ENCODE data around the gene ZNF653. TPM values are rescaled to one million over a fixed set of nuclear protein-coding genes. Genes with fewer than 3 reads are reported as not detected.

Gene ZNF653
- total RNA-seq, 2 experiments from 2014 or later = 7.4 to 7.5 TPM

DNA sequence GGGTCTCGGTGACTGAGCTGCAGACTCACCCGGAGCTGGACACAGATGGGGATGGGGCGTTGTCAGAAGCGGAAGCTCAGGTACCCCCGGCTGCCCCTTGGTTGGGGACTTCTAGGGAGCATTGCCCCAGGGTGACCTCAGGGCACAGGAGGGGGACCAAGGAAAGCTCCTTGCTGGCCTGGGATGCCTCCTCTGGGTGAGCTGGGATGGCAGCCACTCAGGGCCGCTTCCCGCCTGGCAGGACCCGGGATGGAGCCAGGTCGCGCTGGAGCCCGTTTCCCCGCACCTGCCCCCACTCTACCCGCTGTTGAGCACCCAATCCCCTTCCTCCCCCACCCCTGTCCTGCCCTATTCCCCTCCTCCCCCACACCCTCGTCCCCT, 59.4 kb downstream of the ZNF653 start:
- no peaks in the 10 kb centered on the region for H3K4me1 Mint-ChIP-seq (ENCODE audit: low read depth)
- TF ChIP-seq, protein P1, sequence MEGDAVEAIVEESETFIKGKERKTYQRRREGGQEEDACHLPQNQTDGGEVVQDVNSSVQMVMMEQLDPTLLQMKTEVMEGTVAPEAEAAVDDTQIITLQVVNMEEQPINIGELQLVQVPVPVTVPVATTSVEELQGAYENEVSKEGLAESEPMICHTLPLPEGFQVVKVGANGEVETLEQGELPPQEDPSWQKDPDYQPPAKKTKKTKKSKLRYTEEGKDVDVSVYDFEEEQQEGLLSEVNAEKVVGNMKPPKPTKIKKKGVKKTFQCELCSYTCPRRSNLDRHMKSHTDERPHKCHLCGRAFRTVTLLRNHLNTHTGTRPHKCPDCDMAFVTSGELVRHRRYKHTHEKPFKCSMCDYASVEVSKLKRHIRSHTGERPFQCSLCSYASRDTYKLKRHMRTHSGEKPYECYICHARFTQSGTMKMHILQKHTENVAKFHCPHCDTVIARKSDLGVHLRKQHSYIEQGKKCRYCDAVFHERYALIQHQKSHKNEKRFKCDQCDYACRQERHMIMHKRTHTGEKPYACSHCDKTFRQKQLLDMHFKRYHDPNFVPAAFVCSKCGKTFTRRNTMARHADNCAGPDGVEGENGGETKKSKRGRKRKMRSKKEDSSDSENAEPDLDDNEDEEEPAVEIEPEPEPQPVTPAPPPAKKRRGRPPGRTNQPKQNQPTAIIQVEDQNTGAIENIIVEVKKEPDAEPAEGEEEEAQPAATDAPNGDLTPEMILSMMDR (IDR thresholded peaks at IDR 0.05) = no peak
- H3K4me3 Mint-ChIP-seq = no peak overlapping the region
- H3K36me3 Mint-ChIP-seq (ENCODE audit: low read depth) = peaks cover 59% of the 10 kb centered on the region
- intact Hi-C loops (cut with DNase I, micrococcal nuclease) = loop anchor here in 1 of 2 experiments (1.0 kb wide), 1 partner anchor 152 kb away; no protein-coding TSS in a partner anchor
- Histone ChIP-seq H3K27me3 (ENCODE audit: control insufficient read depth in 1 of 2, insufficient read depth in 2 of 2, low read length in 2 of 2) (no peaks in the 10 kb centered on the region), H3K27ac (ENCODE audit: low read depth in 1 of 2, low read length in 2 of 2) (no peak overlapping the region), H3K9me3 (ENCODE audit: control insufficient read depth in 1 of 2, insufficient read depth in 1 of 2, low read length in 2 of 2) (no peaks in the 10 kb centered on the region), H3K4me1 (ENCODE audit: insufficient read depth, low read length) (no peaks in the 10 kb centered on the region), H3K4me3 (ENCODE audit: low read length) (no peak overlapping the region), H3K36me3 (ENCODE audit: insufficient read depth, low read length) (peaks cover 75% of the 10 kb centered on the region)
- no peaks in the 10 kb centered on the region for H3K27me3 Mint-ChIP-seq
- no peak for ATAC-seq (ENCODE audit: poor library complexity)
- DNase-seq = no peak
- ChIA-PET POLR2A (interaction anchor here (1.3 kb wide), 1 partner anchor 65 kb away, joined by 4 read pairs; no protein-coding TSS in a partner anchor), CTCF (interaction anchor here (0.7 to 1.3 kb wide), 2 partner anchors 65 to 152 kb away, joined by 3 read pairs; no protein-coding TSS in a partner anchor)
- no peaks in the 10 kb centered on the region for H3K9me3 Mint-ChIP-seq
- no peak overlapping the region for H3K27ac Mint-ChIP-seq

DNA sequence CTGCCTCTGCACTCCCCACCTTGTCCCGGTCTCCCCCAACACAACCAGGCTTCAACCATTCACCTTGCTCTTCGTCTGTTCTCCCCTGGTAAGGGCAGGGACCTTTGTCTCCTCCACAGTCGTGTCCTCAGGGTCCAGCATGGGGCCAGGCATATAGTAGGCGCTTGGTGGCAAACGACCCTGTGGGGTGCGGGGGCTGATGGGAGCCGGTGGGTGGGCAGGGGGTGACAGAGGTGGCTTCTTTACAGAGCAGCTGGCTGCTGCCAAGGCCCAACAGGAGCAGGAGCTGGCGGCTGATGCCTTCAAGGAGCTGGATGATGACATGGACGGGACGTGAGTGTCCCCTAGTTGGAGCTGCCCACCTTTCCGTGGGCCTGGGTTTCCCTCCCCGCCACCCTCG, 60.5 kb downstream of the ZNF653 start:
- no peaks in the 10 kb centered on the region for H3K4me1 ChIP-seq (ENCODE audit: insufficient read depth, low read length)
- H3K9me3 ChIP-seq (ENCODE audit: control insufficient read depth in 1 of 2, insufficient read depth in 1 of 2, low read length in 2 of 2) = no peaks in the 10 kb centered on the region
- H3K36me3 ChIP-seq (ENCODE audit: insufficient read depth, low read length) = peaks cover 82% of the 10 kb centered on the region
- no peaks in the 10 kb centered on the region for H3K27me3 ChIP-seq (ENCODE audit: control insufficient read depth in 1 of 2, insufficient read depth in 2 of 2, low read length in 2 of 2)
- TF ChIP-seq, protein P1 (IDR thresholded peaks at IDR 0.05) = no peak
- CTCF ChIA-PET = interaction anchor here (0.9 to 1.3 kb wide), 2 partner anchors 10 to 64 kb away, joined by 3 to 4 read pairs; partner anchors contain the start of genes ODAD3 and PRKCSH
- H3K27ac Mint-ChIP-seq = no peak overlapping the region
- no peaks in the 10 kb centered on the region for H3K4me1 Mint-ChIP-seq (ENCODE audit: low read depth)
- no peak overlapping the region for H3K4me3 ChIP-seq (ENCODE audit: low read length)
- no peak overlapping the region for H3K4me3 Mint-ChIP-seq
- intact Hi-C loops (cut with DNase I, micrococcal nuclease) = no loop called here
- ATAC-seq (ENCODE audit: poor library complexity) (no peak), DNase-seq (no peak)
- no peak overlapping the region for H3K27ac ChIP-seq (ENCODE audit: low read depth in 1 of 2, low read length in 2 of 2)
- H3K36me3 Mint-ChIP-seq (ENCODE audit: low read depth) = peaks cover 64% of the 10 kb centered on the region
- POLR2A ChIA-PET = no interaction called here
- H3K27me3 Mint-ChIP-seq = no peaks in the 10 kb centered on the region
- no peaks in the 10 kb centered on the region for H3K9me3 Mint-ChIP-seq

GRCh38 chr19:11444059-11444458, 61.6 kb downstream of the ZNF653 start:
- Histone ChIP-seq H3K9me3 (ENCODE audit: control insufficient read depth in 1 of 2, insufficient read depth in 1 of 2, low read length in 2 of 2) (no peaks in the 10 kb centered on the region), H3K27me3 (ENCODE audit: control insufficient read depth in 1 of 2, insufficient read depth in 2 of 2, low read length in 2 of 2) (no peaks in the 10 kb centered on the region), H3K4me1 (ENCODE audit: insufficient read depth, low read length) (no peaks in the 10 kb centered on the region), H3K4me3 (ENCODE audit: low read length) (no peak overlapping the region), H3K36me3 (ENCODE audit: insufficient read depth, low read length) (peaks cover 78% of the 10 kb centered on the region), H3K27ac (ENCODE audit: low read depth in 1 of 2, low read length in 2 of 2) (no peak overlapping the region)
- no peak for DNase-seq
- no peaks in the 10 kb centered on the region for H3K4me1 Mint-ChIP-seq (ENCODE audit: low read depth)
- no peaks in the 10 kb centered on the region for H3K9me3 Mint-ChIP-seq
- no peak overlapping the region for H3K27ac Mint-ChIP-seq
- TF ChIP-seq, protein P1 (IDR thresholded peaks at IDR 0.05) = no peak
- no peak overlapping the region for H3K4me3 Mint-ChIP-seq
- no peaks in the 10 kb centered on the region for H3K27me3 Mint-ChIP-seq
- ATAC-seq (ENCODE audit: poor library complexity) = no peak
- ChIA-PET CTCF (interaction anchor here (1.6 kb wide), 1 partner anchor 63 kb away, joined by 4 read pairs; no protein-coding TSS in a partner anchor), POLR2A (no interaction called here)
- peaks cover 58% of the 10 kb centered on the region for H3K36me3 Mint-ChIP-seq (ENCODE audit: low read depth)
- intact Hi-C loops (cut with DNase I, micrococcal nuclease) = no loop called here

All from CD4-positive, alpha-beta T cell (primary cell).